ENCODE data around the gene ZBTB2.
"Not testable (repeated sequence)": the region's sequence is repeated elsewhere in the genome, so short reads cannot be mapped to it uniquely, and the experiment has no call there.

The ZBTB2 gene

GRCh38 chr6:151326116-151326825, 65.1 kb downstream of the ZBTB2 start:
- DNase-seq, result no peak

- no peak for DNase-seq
These were observed 66.0 kb downstream of the ZBTB2 start for GRCh38 chr6:151325075-151326050.

GRCh38 chr6:151324488-151324825, 66.9 kb downstream of the ZBTB2 start:
- no peak for DNase-seq

GRCh38 chr6:151323791-151324487, 67.4 kb downstream of the ZBTB2 start:
- peak; percentile 73 for DNase-seq

- no peak for DNase-seq
These were observed 68.8 kb downstream of the ZBTB2 start for GRCh38 chr6:151322570-151322969.

- DNase-seq, result no peak
These were observed 69.9 kb downstream of the ZBTB2 start for GRCh38 chr6:151321438-151321837.

- DNase-seq, result no peak
These were observed 71.2 kb downstream of the ZBTB2 start for GRCh38 chr6:151320140-151320539.

- DNase-seq, result no peak
These were observed 73.4 kb downstream of the ZBTB2 start for GRCh38 chr6:151317995-151318365.

GRCh38 chr6:151317103-151317994, 74.0 kb downstream of the ZBTB2 start:
- DNase-seq, result no peak

GRCh38 chr6:151315661-151316060, 75.7 kb downstream of the ZBTB2 start:
- not testable (repeated sequence) for DNase-seq

Data from activated CD4-positive, alpha-beta T cell treated with anti-CD3 and anti-CD28 coated beads, Interleukin-2, amount 50 U/mL, for 16 hours (primary cell).